K562 (cell line): ENCODE results near the gene SNX12. TPM values are rescaled to one million over a fixed set of nuclear protein-coding genes. Genes with fewer than 3 reads are reported as not detected.

Source experiments
- C11orf30 ChIP-seq: fragments of 450-650 bp; IDR thresholded peaks from 2 replicates; pipeline ENCODE4 v1.6.1; 2016; ENCODE audit warnings: low read depth, mild to moderate bottlenecking
- CEBPG ChIP-seq, 3 experiments: fragments of 200-800 bp in 1 of 3; sonication (Bioruptor generic) in 1 of 3; sonication (generic) in 1 of 3; formaldehyde crosslinking in 1 of 3; IDR thresholded peaks in 2 of 3; conservative IDR thresholded peaks in 1 of 3; 2 replicates each; pipeline versions ENCODE4 v1.6.1 to v1.8.0; 2016 to 2022; ENCODE audit warnings: missing compliant biosample characterization in 2 of 3, missing genetic modification characterization in 2 of 3, mild to moderate bottlenecking in 1 of 3, missing genetic modification reagents in 1 of 3
- E2F5 ChIP-seq: sonication (generic); formaldehyde crosslinking; IDR thresholded peaks from 2 replicates; pipeline ENCODE4 v1.8.0; 2022; ENCODE audit warnings: mild to moderate bottlenecking, missing genetic modification reagents
- ETV1 ChIP-seq: fragments of 450-650 bp; conservative IDR thresholded peaks from 2 replicates; pipeline ENCODE4 v1.6.1; 2016; ENCODE audit warnings: missing genetic modification characterization, control low read depth, low read depth, missing compliant biosample characterization
- HCFC1 ChIP-seq: IDR thresholded peaks from 2 replicates; pipeline ENCODE4 v1.6.1; 2012; ENCODE audit warnings: low read depth, low read length, improper control_type of control experiment
- MAFG ChIP-seq: fragments of 450-650 bp; conservative IDR thresholded peaks from 2 replicates; pipeline ENCODE4 v1.6.1; 2016; ENCODE audit warnings: missing genetic modification characterization, missing compliant biosample characterization
- MAFK ChIP-seq: IDR thresholded peaks from 2 replicates; pipeline ENCODE4 v1.6.1; 2011; ENCODE audit warnings: low read length, improper control_type of control experiment
- MAX ChIP-seq: sonication (generic); formaldehyde crosslinking; IDR thresholded peaks from 2 replicates; pipeline ENCODE4 v1.9.0; 2022; ENCODE audit warnings: mild to moderate bottlenecking, missing genetic modification reagents
- NFE2 ChIP-seq: IDR thresholded peaks from 2 replicates; pipeline ENCODE4 v1.6.1; 2014; ENCODE audit warnings: antibody characterized with exemption, low read depth
- NUFIP1 ChIP-seq: fragments of 450-650 bp; IDR thresholded peaks from 2 replicates; pipeline ENCODE4 v1.6.1; 2018; ENCODE audit not compliant: partially characterized antibody
- POLR2AphosphoS2 ChIP-seq: IDR thresholded peaks from 2 replicates; pipeline ENCODE4 v1.6.1; 2012; ENCODE audit warnings: low read length, improper control_type of control experiment
- POU5F1 ChIP-seq: fragments of 150-350 bp; IDR thresholded peaks from 2 replicates; pipeline ENCODE4 v1.6.1; 2014; ENCODE audit warnings: borderline replicate concordance, low read length, low read depth, mild to moderate bottlenecking; ENCODE audit not compliant: partially characterized antibody
- SLC30A9 ChIP-seq: fragments of 250-450 bp; sonication (Bioruptor Pico); IDR thresholded peaks from 2 replicates; pipeline ENCODE4 v1.8.0; 2022; ENCODE audit warnings: mild to moderate bottlenecking, moderate library complexity
- SRSF9 ChIP-seq: fragments of 200-400 bp; formaldehyde crosslinking; IDR thresholded peaks from 2 replicates; pipeline ENCODE4 v1.6.1; 2017; ENCODE audit warnings: low read depth, low read length, borderline replicate concordance
- STAT6 ChIP-seq: sonication (generic); formaldehyde crosslinking; IDR thresholded peaks from 2 replicates; pipeline ENCODE4 v1.8.1; 2023; ENCODE audit warnings: mild to moderate bottlenecking, missing genetic modification reagents
- TFAM ChIP-seq: fragments of 250-450 bp; sonication (Bioruptor Pico); conservative IDR thresholded peaks from 2 replicates; pipeline ENCODE4 v1.5.0; 2021; ENCODE audit warnings: mild to moderate bottlenecking, moderate library complexity
- ZFP1 ChIP-seq: fragments of 450-650 bp; formaldehyde crosslinking; IDR thresholded peaks from 2 replicates; pipeline ENCODE4 v1.4.0; 2020; ENCODE audit warnings: mild to moderate bottlenecking, mixed read lengths
- ZNF133 ChIP-seq: fragments of 250-450 bp; sonication (Bioruptor Pico); IDR thresholded peaks from 2 replicates; pipeline ENCODE4 v1.4.0; 2020; ENCODE audit warnings: mild to moderate bottlenecking
- ZNF3 ChIP-seq: fragments of 250-450 bp; sonication (Bioruptor Pico); IDR thresholded peaks from 2 replicates; pipeline ENCODE4 v1.5.0; 2021; ENCODE audit warnings: mild to moderate bottlenecking, moderate library complexity
- polyA plus RNA-seq, 8 experiments: library from polyadenylated mRNA; depleted of rRNA in 4 of 8; stranded (reverse) in 5 of 8; unstranded in 3 of 8; fragments of >200 nt; fragmentation: Nextera tagmentation in 2 of 8; fragmentation: Illumina TruSeq in 1 of 8; extraction: Ambion mirVana in 2 of 8; extraction: Trizol in 1 of 8; gene quantifications; 2 replicates each; pipeline versions ENCODE4 v1.2.1 to v1.2.3, GENCODE V29; 2011 to 2014; ENCODE audit warnings: inconsistent platforms in 1 of 8, missing spikeins in 1 of 8
- total RNA-seq, 7 experiments: library from RNA; depleted of rRNA in 6 of 7; stranded (reverse); fragments of >200 nt in 6 of 7; fragmentation: Illumina TruSeq in 2 of 7; extraction: Trizol in 2 of 7; gene quantifications; 2 replicates each; pipeline versions ENCODE4 v1.2.1 to v1.2.3, GENCODE V29; 2011 to 2021; ENCODE audit warnings: low replicate concordance in 1 of 7
- TF ChIP-seq, protein P1 (sequence below), 2 experiments: fragments of 450-650 bp; conservative IDR thresholded peaks; 2 replicates each; pipeline ENCODE4 v1.6.1; 2017; ENCODE audit warnings: mild to moderate bottlenecking in 2 of 2, moderate library complexity in 2 of 2

The SNX12 gene
- total and polyA plus RNA-seq, 9 of the 15 experiments (the other 6 are each of a cell fraction or from before 2014, with no cell fraction given) = 12.7 to 50.3 (median 37.1) TPM

- no peak for TF ChIP-seq SRSF9
- TF ChIP-seq ETV1 = no peak
- TF ChIP-seq, protein P1, sequence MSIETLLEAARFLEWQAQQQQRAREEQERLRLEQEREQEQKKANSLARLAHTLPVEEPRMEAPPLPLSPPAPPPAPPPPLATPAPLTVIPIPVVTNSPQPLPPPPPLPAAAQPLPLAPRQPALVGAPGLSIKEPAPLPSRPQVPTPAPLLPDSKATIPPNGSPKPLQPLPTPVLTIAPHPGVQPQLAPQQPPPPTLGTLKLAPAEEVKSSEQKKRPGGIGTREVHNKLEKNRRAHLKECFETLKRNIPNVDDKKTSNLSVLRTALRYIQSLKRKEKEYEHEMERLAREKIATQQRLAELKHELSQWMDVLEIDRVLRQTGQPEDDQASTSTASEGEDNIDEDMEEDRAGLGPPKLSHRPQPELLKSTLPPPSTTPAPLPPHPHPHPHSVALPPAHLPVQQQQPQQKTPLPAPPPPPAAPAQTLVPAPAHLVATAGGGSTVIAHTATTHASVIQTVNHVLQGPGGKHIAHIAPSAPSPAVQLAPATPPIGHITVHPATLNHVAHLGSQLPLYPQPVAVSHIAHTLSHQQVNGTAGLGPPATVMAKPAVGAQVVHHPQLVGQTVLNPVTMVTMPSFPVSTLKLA (conservative IDR thresholded peaks at IDR 0.05) = no peak
- TF ChIP-seq NUFIP1 = no peak
- peak; percentile 25; the same call in 1 of the 2 replicates for TF ChIP-seq MAFK
- TF ChIP-seq HCFC1 = no peak
- peak; percentile 48 for TF ChIP-seq C11orf30
- TF ChIP-seq SLC30A9 (CRISPR knock-in tag) = no peak
- TF ChIP-seq ZNF133 (CRISPR knock-in tag) = no peak
- TF ChIP-seq ZNF3 (CRISPR knock-in tag) = no peak
- TF ChIP-seq CEBPG (CRISPR knock-in tag; IDR thresholded peaks at IDR 0.05) = no peak
- TF ChIP-seq CEBPG (tag; conservative IDR thresholded peaks at IDR 0.05 in 1 of 2, IDR thresholded peaks at IDR 0.05 in 1 of 2) = 0 out of 4 replicates have a peak, but pooled peaks of 1 of the 2 experiments have one; percentile 19
- no peak for TF ChIP-seq TFAM
- TF ChIP-seq ZFP1 (CRISPR knock-in tag) = no peak
- TF ChIP-seq E2F5 = no peak
- TF ChIP-seq STAT6 (CRISPR knock-in tag) = no peak
- no peak for TF ChIP-seq POU5F1
- TF ChIP-seq POLR2AphosphoS2 = no peak
- TF ChIP-seq NFE2 = peak; percentile 30; the same call in 1 of the 2 replicates
- no peak for TF ChIP-seq MAX
- peak; percentile 66 for TF ChIP-seq MAFG (tag)
These were observed 11.3 kb downstream of the SNX12 start (continued) for GRCh38 chrX:71056867-71057266.
